ENCODE results near the gene LINGO1.

The LINGO1 gene

GRCh38 chr15:77659350-77660321 is 26.9 kb upstream of the LINGO1 start:
- TF ChIP-seq CTCF (IDR thresholded peaks at IDR 0.05): no peak
- Histone ChIP-seq H3K4me1 (no peaks in the 10 kb centered on the region), H3K9me3 (no peaks in the 10 kb centered on the region), H3K36me3 (no peaks in the 10 kb centered on the region), H3K27me3 (peaks cover 0 to 85% of the 10 kb centered on the region in 2 donors), H3K27ac (no peak overlapping the region), H3K4me3 (no peak overlapping the region)
- intact Hi-C loops (cut with DNase I; ENCODE audit: low total_unique reads): no loop called here
- no peak for DNase-seq

GRCh38 chr15:77658304-77658703 is 25.6 kb upstream of the LINGO1 start:
- Histone ChIP-seq H3K9me3 (peaks cover 0 to 9% (median 6%) of the 10 kb centered on the region in 3 donors), H3K27me3 (peaks cover 0 to 82% of the 10 kb centered on the region in 2 donors), H3K4me3 (no peak overlapping the region), H3K4me1 (no peaks in the 10 kb centered on the region), H3K36me3 (no peaks in the 10 kb centered on the region), H3K27ac (no peak overlapping the region)
- TF ChIP-seq CTCF (IDR thresholded peaks at IDR 0.05): no peak
- no peak for DNase-seq
- intact Hi-C loops (cut with DNase I; ENCODE audit: low total_unique reads): no loop called here

GRCh38 chr15:77657634-77658238 is 25.0 kb upstream of the LINGO1 start:
- no peak for TF ChIP-seq CTCF (IDR thresholded peaks at IDR 0.05)
- Histone ChIP-seq H3K27me3 (peaks cover 0 to 83% of the 10 kb centered on the region in 2 donors), H3K4me3 (no peak overlapping the region), H3K36me3 (no peaks in the 10 kb centered on the region), H3K9me3 (peaks cover 0 to 9% (median 6%) of the 10 kb centered on the region in 3 donors), H3K27ac (no peak overlapping the region), H3K4me1 (no peaks in the 10 kb centered on the region)
- intact Hi-C loops (cut with DNase I; ENCODE audit: low total_unique reads): no loop called here
- no peak for DNase-seq

- intact Hi-C loops (cut with DNase I; ENCODE audit: low total_unique reads): no loop called here
- H3K4me3 ChIP-seq: no peak overlapping the region
- no peaks in the 10 kb centered on the region for H3K36me3 ChIP-seq
- TF ChIP-seq CTCF (IDR thresholded peaks at IDR 0.05): no peak
- no peak for DNase-seq
- no peaks in the 10 kb centered on the region for H3K4me1 ChIP-seq
- H3K9me3 ChIP-seq: peaks cover 0 to 9% (median 6%) of the 10 kb centered on the region in 3 donors
- H3K27ac ChIP-seq: no peak overlapping the region
- H3K27me3 ChIP-seq: peaks cover 0 to 71% of the 10 kb centered on the region in 2 donors
Observed at GRCh38 chr15:77656294-77656693, 23.6 kb upstream of the LINGO1 start.

- peaks cover 0 to 9% (median 6%) of the 10 kb centered on the region in 3 donors for H3K9me3 ChIP-seq
- H3K27ac ChIP-seq: no peak overlapping the region
- no peaks in the 10 kb centered on the region for H3K4me1 ChIP-seq
- H3K36me3 ChIP-seq: no peaks in the 10 kb centered on the region
- H3K27me3 ChIP-seq: peaks cover 0 to 57% of the 10 kb centered on the region in 2 donors
- intact Hi-C loops (cut with DNase I; ENCODE audit: low total_unique reads): no loop called here
- no peak overlapping the region for H3K4me3 ChIP-seq
- TF ChIP-seq CTCF (IDR thresholded peaks at IDR 0.05): no peak
- no peak for DNase-seq
Observed at GRCh38 chr15:77654975-77655374, 22.3 kb upstream of the LINGO1 start.
